GM19468 (cell line): ENCODE measurements around the gene ARHGEF37.
"Not testable (repeated sequence)": the region's sequence is repeated elsewhere in the genome, so short reads cannot be mapped to it uniquely, and the experiment has no call there.

ENCODE experiments used
- ATAC-seq: cut with Tn5 transposase; IDR thresholded peaks from one replicate; pipeline ENCODE4 v1.9.1; 2021; ENCODE audit warnings: mild to moderate bottlenecking, moderate library complexity, moderate number of reproducible peaks; ENCODE audit not compliant: unreplicated experiment; ENCODE audit errors: extremely low read depth

ARHGEF37 gene

DNA sequence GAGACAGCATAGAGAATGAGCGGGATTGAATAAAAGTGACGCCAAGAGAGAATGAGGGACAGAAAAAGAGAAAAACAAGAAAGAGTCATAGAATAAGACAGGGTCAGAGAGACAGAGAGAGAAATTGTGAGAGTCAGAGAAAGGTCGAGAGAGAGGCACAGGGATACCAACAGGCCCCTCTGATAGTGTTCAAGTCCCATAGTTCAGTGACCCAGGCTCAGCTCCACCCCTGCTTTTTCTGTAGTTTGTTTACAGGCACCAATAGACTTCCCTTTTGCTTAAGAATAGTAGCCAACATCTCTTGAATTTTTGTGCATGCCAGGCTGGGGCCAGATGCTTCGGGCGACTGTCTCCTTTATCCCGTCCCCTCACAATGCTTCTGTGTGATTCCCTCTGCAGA, 62.5 kb downstream of the ARHGEF37 start:
- ATAC-seq: no peak

DNA sequence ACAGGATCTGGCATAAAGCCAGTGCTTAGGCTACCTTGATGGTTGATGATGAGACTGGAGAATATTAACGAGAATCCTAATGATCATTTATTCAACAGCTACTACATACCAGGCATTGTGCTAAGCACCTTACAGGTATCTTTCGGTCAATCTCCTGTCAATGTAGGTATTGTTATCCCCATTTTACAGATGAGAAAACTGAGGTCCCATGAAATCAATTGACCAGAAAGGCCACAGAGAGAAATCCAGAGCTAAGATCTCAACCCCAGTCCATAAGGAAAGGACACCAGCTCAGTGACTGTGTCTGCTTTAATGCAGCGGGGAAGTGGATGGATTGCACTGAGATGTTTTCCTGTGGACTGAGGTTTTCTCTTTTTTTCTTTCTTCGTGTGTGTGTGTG, 63.3 kb downstream of the ARHGEF37 start:
- ATAC-seq: no peak

DNA sequence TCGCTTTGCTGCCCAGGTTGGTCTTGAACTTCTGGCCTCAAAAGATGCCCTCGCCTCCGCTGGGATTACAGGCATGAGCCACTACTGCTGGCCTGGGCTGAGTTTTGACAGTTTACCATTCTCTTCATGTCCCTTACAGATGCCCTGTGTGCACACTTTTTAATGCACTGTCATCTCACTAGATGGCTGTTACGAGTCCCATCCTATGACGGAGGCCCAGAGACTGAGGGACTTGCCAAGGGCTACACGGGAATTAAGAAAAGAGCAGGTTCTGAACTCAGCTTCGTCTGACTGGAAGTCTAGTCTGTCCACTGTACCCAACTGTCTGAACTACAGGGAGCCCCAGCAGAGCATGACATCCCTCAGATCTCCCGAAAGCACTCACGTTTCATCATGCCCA, 63.9 kb downstream of the ARHGEF37 start:
- ATAC-seq: no peak

DNA sequence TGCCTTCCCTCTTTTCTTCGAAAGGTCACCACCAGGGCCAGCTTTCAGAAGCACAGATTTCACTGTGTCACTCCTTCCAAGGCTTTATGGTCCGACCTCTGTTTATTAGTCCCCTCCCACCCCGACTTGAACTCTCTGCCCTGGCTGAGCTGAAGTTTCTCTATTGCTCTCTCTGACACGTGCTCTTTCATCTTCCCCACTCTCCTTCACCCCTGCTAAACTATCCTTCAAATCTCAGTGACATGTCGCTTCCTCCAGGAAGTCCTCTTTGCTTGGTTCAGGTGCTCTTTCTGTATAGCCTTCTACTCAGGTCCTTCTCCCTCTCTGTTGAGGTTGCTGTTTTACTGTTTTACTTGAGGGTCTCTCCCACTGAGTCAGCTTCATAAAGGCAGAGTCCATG, 64.4 kb downstream of the ARHGEF37 start:
- ATAC-seq: no peak

DNA sequence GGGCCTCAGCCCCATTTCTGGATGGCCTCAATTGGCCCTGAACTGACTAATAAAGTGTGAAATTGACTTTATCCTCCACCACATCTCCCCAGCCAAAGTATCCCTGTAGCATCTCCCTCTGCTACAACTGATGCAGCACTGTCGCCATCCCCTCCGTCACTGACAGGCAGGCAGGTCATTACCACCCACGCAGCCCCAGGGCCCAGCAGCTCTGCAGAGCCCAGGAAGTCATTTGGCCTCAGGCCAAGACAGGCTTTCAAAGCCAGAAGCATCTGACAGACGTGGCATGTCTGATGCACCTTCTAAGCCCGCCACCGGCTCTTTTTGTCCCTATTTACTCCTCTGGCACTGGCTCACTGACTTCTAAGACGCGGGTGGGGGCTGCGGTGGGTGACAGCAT, 65.3 kb downstream of the ARHGEF37 start:
- ATAC-seq: no peak

DNA sequence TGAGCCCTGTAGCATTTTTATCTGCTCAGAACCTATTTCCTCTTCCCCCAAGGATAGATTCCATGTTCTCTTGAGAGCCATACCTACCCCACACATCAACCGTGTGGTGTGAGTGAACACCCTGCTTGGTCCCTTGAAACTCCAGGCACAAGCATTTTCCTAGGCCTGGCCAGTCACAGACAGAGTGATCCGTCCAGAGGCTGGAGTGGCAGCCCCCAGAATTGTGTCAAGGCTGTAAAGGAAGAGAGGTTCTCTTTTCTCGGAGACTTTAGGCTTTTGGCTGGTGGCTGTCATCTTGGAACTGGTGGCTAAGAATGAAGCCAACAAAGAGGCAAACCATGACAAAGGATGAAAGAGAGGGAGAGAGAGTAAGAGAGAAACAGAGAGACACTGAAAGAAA, 66.0 kb downstream of the ARHGEF37 start:
- no peak for ATAC-seq

DNA sequence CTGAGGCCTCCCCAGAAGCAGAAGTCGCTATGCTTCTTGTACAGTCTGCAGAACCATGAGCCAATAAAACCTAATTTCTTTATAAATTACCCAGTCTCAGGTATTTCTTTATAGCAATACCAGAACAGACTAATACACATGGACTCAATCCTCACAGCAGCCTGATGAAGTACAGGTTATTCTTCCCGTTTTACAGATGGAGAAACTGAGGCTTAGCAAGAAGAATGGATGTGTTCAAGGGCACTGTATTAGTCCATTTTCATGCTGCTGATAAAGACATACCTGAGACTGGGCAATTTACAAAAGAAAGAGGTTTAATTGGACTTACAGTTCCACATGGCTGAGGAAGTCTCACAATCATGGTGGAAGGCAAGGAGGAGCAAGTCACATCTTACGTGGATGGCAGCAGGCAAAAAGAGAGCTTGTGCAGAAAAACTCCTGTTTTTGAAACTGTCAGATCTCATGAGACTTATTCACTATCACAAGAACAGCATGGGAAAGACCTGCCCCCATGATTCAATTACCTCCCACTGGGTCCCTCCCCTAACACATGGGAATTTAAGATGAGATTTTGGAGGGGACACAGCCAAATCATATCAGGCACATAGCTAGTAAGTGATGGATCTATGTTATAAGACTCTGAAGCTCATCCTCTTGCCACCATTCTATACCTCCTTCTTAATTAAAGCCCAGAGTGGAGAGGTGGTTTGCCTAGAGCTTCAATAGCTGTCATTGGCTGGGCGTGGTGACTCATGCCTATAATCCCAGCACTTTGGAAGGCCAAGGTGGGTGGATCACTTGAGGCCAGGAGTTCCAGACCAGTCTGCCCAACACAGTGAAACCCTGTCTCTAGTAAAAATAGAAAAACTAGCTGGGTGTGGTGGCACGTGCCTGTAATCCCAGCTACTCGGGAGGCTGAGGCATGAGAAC, 67.4 kb downstream of the ARHGEF37 start:
- ATAC-seq: not testable (repeated sequence)

DNA sequence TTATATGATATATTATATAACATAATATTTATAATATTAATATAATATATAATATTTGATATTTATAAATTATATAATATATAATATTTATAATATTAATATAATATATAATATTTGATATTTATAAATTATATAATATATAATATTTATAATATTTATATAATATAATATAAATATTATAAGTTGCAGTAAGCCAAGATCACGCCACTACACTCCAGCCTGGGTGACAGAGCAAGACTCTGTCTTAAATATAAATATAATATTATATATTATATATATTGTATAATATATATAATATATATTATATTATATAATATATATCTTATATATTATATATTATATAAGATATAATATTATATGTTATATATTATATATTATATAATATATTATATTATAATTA, 68.4 kb downstream of the ARHGEF37 start:
- ATAC-seq: not testable (repeated sequence)

DNA sequence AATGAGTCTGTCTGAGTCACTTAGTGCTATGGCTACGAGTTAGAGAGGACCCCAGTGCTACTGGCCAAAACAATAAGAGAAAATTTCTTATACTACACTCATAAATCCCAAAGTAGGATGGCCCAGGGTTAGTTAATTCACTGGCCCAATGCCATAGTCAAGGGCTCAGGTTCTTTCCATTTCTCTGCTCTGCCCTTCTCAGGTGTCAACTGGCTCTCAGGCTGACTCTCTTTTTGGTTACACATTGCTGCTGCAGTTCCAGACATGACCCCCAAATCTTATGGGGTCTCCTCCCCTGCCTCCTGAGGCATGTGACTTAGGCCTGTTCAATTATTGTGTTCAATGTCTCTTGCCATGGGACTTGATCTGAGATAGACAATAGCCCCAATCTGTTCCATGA, 70.4 kb downstream of the ARHGEF37 start:
- ATAC-seq: no peak

DNA sequence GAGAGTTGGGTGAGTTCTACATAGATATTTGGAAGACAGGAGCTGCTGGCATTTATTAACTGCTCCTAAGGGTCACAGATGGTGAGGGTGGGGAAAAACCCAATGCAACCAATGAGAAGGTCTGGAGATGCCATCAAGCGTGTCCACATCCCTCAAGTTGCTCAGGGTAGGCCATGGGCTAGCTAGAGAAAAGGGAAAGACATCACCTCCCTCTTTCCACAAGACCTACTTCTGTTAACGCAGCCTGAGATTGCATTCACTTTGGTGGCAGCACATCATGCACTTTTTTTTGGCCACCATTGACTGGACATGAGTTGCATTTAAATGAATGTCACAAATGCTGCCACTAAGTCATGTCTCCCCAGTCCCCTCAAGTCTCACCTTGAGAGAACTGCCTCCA, 71.4 kb downstream of the ARHGEF37 start:
- no peak for ATAC-seq

DNA sequence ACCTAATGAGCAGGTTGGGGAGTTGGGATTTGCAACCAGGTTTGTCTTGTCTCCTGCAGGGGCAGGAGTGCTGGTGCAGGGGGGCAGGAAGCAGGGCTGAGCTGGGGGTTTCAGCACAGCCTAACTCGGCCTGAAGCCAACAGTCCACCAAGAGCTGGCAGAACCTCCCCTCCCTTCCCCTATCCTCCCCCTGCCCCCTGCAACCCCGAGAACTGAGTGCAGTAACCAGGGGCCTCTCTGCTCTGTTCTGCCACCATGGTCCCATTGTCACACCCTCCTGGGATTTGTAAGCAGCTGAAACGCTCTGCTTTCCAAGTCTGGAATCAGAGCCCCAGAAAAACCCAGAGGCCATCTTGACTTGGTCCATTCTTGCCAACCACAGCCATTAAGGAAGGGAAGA, 72.9 kb downstream of the ARHGEF37 start:
- ATAC-seq: no peak

DNA sequence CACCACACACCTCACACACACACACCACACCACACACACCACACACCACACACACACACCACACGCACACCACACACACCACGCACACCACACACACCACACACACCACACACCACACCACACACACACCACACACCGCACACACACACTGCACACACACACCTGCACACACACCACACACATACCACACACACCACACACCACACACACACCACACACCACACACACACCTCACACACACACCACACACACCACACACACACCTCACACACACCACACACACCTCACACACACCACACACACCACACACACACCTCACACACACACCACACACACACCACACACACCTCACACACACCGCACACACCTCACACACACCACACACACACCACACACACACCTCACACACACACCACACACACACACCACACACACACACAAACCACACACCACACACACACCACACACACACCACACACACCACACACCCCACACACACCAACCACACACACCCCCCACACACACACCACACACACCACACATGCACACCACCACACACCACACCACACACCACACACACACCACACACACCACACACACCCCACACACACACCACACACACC, 73.7 kb downstream of the ARHGEF37 start:
- no peak for ATAC-seq

DNA sequence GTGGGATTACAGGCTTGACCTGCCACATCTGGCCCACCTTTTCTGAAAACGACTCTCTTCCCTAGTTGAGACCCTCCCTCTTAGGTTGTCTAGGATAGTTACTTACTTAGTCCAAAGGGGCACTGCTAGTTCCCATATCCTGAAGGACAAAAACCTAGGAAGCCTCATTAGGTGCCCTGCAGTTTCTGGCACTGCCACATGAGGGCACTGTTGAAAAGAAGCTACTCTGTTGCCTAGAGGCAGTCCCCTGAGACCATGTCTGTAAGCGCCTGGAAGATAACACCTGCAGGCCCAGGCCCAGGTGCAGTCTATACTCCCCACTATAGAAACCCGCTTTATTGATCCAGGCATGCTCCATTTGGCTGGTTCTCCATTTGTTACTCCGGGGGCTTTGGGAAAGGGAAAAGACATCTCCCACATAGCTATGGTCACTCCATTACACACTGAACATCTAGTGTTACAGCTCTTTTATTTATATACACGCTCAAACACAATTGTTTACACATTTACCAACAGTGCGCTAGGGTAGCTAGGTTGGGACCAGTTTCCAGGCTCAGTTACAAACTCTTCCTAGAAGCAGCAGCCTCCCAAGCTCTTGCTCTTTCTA, 75.4 kb downstream of the ARHGEF37 start:
- no peak for ATAC-seq

DNA sequence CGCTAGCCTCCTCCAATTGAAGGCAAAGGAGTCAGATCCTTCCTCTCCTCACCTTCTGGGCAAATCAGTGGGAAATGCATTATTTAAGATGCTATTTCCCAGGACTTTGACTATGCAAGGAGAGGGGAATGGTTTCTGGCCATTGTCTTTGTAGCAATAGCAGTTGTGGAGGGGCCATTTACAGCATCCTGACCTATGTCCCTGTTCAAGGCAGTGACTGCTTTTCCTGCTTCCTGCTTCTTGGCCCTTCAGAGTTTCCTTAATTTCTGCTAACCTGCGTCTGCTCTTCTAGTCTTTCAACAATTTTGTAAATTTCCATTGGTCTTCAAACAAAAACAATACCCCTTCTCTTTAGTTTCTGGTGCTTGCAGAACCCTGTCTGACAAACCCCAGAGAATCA, 76.0 kb downstream of the ARHGEF37 start:
- no peak for ATAC-seq

DNA sequence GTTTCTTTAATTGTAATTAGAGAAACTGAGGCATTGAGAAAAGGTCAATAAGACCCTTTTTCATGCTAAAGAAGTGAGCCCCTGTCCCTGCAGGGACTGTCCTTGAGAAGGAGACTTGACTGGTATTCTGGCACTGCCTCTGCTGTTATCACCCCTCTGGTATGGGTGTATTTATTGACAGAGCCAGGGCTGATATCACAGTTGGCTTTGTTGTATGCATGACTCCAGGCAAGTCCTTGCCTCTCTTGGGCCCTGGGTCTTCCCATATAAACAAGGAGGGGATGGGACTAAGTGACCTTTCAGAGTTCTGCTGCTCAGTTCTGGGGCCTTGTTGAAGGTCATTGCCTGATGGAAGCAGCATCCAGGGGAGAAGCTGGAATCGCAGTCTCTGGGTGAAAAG, 77.0 kb downstream of the ARHGEF37 start:
- no peak for ATAC-seq

DNA sequence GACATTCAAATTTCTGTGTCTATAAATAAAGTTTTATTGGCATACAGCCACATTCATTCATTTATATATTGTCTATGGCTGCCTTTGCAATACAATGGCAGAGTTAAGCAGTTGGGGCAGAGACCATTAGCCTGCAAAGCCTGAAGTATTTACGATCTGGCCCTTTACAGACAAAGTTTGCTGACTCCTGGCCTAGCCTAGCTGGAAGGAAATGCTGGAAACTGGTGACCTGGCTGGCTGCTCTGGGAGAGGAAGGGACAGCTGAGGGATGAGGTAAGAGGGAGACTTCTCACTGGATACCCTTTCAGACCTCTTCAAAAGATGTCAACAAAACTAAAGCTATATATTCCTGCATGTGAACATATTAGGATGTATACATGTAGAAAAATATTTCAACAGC, 82.8 kb downstream of the ARHGEF37 start:
- no peak for ATAC-seq

DNA sequence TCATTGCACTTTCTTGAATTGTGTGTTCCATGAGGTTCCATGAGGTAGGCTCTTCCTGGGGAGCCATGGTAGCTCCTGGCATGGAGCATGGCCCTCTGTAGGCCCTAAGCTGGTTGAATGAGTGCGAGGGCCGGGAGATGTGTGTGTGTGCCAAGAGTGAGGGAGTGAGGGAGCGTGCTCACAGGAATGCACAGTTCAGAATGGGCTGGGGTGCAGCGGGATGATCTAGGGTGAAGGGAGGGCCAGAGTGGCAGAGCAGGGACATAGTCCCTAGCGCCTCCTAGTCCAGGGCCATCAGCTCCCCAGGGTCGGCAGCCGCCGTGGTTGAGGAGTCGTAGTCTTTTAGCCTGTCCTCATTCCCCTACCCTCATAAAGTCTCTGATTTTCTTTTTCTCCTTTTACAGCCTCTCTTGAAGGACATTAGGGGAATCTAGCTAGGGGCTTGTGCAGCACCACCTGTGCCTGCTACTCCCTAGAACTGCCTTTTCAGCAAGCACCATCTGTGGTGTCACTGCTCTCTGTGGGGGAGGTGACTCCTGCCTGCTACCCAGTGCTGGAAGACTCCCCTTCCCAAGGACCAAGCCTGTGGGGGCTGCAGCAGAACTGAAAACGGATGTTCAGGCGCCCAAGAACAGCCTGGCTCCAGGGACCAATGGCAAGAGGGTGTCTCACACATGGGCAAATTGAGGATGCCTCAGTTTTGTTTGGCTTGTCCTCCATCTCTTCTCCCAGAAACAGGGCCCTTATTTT, 83.5 kb downstream of the ARHGEF37 start:
- ATAC-seq: no peak

DNA sequence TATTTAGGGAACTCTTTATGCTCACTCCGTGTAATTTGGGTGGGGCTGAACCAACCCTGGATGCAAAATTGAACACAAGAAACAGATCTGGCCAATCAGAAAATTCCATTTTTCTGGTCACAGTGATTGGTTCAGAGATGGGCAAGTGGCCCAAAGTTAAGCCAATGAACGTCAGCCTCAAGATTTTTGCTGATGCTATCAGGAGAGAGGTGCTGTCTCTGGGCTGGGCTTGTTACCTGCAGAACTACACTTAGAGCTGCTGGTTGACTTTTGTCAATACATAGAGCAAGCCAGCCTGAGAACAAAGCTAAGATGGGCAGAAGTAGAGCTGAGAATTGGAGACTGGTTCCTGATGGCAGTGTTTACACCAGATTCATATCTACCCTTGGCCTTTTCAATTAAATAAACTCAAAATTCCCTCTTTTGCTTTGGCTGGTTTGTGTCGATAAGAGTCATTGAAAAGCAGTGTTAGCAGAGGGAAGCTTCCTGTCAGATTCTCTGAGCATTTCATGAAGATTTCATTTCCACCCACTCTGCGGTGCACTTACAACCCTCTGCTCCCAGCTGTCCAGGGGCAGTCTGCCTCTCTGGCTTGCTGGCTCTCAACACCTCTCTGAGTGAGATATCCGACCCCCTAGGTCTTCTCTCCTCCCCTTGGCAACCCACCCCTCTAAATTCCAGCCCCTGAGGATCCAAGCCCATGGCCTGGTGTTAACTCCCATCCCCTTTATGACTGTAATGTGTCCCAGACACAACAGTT, 84.3 kb downstream of the ARHGEF37 start:
- ATAC-seq: no peak

DNA sequence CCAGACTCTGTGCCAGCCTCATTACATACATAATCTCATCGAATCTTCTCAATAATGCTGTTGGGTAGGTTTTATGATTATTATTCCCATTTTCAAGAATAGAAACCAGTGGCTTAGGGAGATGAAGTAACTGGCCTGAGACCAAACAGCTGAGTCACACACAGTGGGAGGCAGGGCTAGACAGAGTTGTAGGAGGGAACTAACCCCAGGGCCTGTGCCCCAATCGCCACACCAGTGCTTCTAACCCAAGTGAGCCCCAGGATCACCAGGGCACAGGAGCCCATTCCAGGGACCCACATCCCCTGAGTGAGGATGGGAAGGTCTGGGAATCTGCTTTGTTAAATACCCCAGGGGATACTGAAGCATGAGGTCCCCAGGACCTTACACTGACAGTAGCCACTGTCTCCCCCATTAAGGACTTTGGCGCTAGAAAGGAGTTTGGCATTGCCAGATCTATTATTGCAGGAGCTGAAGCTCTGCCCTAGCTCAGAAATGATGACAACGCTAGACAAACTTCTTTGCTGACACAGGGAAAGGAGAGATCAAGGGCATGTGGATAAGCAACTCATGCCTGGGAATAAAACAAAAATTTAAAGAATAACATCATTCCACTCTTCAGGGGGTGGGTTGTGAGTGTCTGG, 85.0 kb downstream of the ARHGEF37 start:
- ATAC-seq: no peak
